Activated CD4-positive, alpha-beta T cell treated with anti-CD3 and anti-CD28 coated beads, Interleukin-2, amount 10 ng/mL, durations not matched to agents 7 days and 5 days (primary cell): ENCODE measurements around the gene FSTL4. TPM values are rescaled to one million over a fixed set of nuclear protein-coding genes. Genes with fewer than 3 reads are reported as not detected.

Experiments used
- CTCF ChIA-PET: fragments of 350-600 bp; sonication (Branson Sonifier 250); formaldehyde crosslinking; loops from one replicate; lab custom pipeline; 2021; ENCODE audit warnings: antibody characterized with exemption; lab: Charles Lee
- POLR2A ChIA-PET: fragments of 350-600 bp; sonication (Branson Sonifier 250); formaldehyde crosslinking; loops from one replicate; lab custom pipeline; 2021; ENCODE audit warnings: antibody characterized with exemption; lab: Charles Lee
- DNase-seq: peaks from one replicate; pipeline ENCODE4 v3.0.0-alpha.2; 2020
- H3K27ac Mint-ChIP-seq: one replicate; pipeline ENCODE4 v1.8.0; 2021; ENCODE audit warnings: mild to moderate bottlenecking, moderate library complexity, mixed read lengths
- H3K27me3 Mint-ChIP-seq: one replicate; pipeline ENCODE4 v1.8.0; 2021; ENCODE audit warnings: mixed read lengths
- H3K36me3 Mint-ChIP-seq: one replicate; pipeline ENCODE4 v1.8.0; 2021; ENCODE audit warnings: low read depth, mixed read lengths
- H3K4me1 Mint-ChIP-seq: one replicate; pipeline ENCODE4 v1.8.0; 2021; ENCODE audit warnings: mixed read lengths
- H3K4me3 Mint-ChIP-seq: one replicate; pipeline ENCODE4 v1.8.0; 2021; ENCODE audit warnings: mild to moderate bottlenecking, moderate library complexity, mixed read lengths
- H3K9me3 Mint-ChIP-seq: one replicate; pipeline ENCODE4 v1.8.0; 2021; ENCODE audit warnings: mixed read lengths
- total RNA-seq, 2 experiments: library from RNA; stranded (reverse); gene quantifications; one replicate each; pipeline ENCODE4 v1.2.3, GENCODE V29; 2021

Gene FSTL4
- total RNA-seq, 2 experiments from 2014 or later: not detected

DNA sequence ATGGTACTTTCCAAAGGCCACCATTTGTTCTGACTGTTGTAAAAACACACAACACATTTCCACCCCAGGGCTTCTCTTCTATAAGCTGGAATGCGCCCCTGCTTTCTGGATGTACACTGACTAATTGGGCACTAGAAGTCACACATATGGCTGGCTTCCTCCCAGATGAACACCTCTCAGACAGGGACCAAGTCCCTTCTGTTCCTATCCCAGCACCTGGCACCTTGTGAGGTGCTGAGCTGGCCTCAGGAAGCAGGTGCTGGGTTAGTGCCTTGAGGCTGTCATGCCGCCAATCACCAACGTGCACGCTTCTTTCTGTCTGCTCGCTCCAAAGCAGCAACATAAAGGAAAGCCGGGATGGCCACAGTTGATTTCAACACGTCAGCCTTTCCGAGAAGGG lies 93.2 kb downstream of the FSTL4 start:
- Mint-ChIP-seq H3K36me3 (no peaks in the 10 kb centered on the region), H3K9me3 (no peaks in the 10 kb centered on the region), H3K27ac (no peak overlapping the region), H3K4me3 (no peak overlapping the region), H3K4me1 (no peaks in the 10 kb centered on the region), H3K27me3 (peaks cover 19% of the 10 kb centered on the region)
- POLR2A ChIA-PET: no interaction called here
- CTCF ChIA-PET: interaction anchor here (0.9 to 1.4 kb wide), 3 partner anchors 9 to 14 kb away, joined by 3 read pairs; no protein-coding TSS in a partner anchor
- DNase-seq: no peak

DNA sequence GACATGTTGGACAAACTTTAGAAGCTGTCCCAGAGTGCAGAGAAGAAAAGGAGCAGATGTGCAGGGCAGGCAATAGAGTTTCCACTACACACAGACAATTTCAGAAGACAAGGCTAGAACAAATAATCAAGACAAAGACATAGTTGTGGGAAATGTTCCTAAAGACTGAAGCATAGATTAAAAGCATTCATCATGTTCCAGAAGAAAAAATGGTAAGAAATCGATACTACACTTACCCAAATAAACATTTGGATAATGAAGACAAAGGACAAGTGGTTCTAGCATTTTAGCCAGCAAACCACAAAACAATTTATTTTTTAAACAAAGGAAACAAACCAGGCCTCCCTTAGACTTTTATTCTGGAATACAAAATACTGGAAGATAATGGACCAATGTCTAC lies 97.9 kb downstream of the FSTL4 start:
- Mint-ChIP-seq H3K27ac (no peak overlapping the region), H3K27me3 (peaks cover 8% of the 10 kb centered on the region), H3K4me3 (no peak overlapping the region), H3K36me3 (no peaks in the 10 kb centered on the region), H3K9me3 (no peaks in the 10 kb centered on the region), H3K4me1 (peaks cover 2% of the 10 kb centered on the region)
- ChIA-PET POLR2A (no interaction called here), CTCF (interaction anchor here (0.8 kb wide), 1 partner anchor 10 kb away, joined by 3 read pairs; no protein-coding TSS in a partner anchor)
- no peak for DNase-seq

DNA sequence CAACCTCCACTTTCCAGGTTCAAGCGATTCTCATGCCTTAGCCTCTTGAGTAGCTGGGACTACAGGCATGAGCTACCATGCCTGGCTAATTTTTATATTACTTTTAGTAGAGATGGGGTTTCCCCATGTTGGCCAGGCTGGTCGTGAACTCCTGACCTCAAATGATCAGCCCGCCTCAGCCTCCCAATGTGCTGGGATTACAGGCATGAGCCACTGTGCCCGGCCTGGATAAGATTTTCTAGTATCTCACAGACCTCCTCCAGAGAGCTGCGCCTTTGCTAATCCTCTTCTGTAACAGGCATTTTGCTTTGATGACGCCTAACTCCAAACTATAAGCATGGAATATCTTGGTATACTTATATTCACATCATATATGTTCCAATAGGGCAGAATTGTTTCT lies 99.4 kb downstream of the FSTL4 start:
- H3K27me3 Mint-ChIP-seq: peaks cover 6% of the 10 kb centered on the region
- H3K4me3 Mint-ChIP-seq: no peak overlapping the region
- H3K4me1 Mint-ChIP-seq: peaks cover 8% of the 10 kb centered on the region
- DNase-seq: no peak
- CTCF ChIA-PET: no interaction called here
- H3K27ac Mint-ChIP-seq: no peak overlapping the region
- H3K9me3 Mint-ChIP-seq: no peaks in the 10 kb centered on the region
- no peaks in the 10 kb centered on the region for H3K36me3 Mint-ChIP-seq
- POLR2A ChIA-PET: no interaction called here

DNA sequence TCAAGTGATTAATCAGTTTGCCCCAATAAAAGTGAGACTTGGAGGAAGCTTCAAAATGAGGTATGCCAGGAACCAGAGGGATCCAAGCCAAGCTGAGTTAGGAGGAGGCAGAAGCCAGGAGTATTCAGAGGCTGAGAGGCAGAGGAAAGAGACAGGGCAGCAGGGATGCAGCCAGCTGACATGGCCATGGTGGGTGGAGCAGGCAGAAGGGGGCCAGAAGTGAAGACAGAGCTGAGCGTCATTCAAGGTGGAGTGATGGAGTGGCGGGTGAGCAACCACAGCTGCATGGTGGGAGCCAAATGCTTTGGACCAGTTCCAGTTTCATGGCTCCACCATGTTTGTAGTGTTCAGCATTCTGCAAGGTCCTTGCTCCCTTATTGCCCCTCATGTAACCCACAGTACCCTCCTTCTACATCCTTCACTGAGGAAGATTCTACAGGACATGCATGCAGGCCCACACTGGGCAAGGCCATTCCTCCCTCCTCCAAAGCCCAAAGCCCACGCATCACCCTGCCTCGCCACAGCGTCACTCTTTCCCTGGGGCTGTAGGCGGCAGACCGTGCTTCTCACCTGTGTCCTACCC lies 100.6 kb downstream of the FSTL4 start:
- Mint-ChIP-seq H3K27me3 (peaks cover 3% of the 10 kb centered on the region), H3K36me3 (no peaks in the 10 kb centered on the region), H3K27ac (no peak overlapping the region), H3K4me3 (no peak overlapping the region), H3K4me1 (peaks cover 8% of the 10 kb centered on the region), H3K9me3 (no peaks in the 10 kb centered on the region)
- POLR2A ChIA-PET: interaction anchor here (0.6 kb wide), 1 partner anchor 289 kb away, joined by 3 read pairs; no protein-coding TSS in a partner anchor
- no peak for DNase-seq
- CTCF ChIA-PET: interaction anchor here (1.9 kb wide), 1 partner anchor 36 kb away, joined by 4 read pairs; no protein-coding TSS in a partner anchor

DNA sequence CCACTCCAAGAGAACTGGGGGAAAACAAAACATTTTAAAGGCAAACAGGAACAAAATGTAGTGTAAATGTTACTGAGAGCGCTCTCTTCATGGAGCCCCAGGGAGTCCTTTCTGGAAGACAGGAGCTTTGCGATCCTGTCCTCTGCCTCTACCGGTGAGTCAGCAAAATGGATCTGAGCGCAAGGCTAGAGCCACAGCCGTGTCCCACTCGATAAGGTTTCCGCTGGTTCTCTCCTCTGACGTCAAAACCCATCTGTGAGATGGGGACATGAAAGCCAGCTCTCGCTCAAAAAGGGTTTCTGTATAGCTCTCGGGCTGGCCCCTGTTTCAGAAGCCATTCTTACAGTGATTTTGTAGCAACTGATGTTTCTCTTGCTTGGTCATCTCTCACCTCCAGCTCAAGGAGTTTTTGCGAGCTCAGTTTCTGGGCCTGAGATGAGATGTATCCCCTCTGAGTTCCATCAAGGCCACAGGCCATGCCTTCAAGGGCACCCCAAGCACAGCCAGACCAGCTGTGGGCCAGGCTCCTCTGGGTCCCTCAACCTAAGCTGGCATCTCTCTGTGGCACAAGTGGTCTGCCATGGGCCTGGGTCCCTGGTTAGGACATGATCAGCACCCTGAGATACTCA lies 101.6 kb downstream of the FSTL4 start:
- Mint-ChIP-seq H3K27me3 (peaks cover 3% of the 10 kb centered on the region), H3K9me3 (no peaks in the 10 kb centered on the region), H3K4me3 (no peak overlapping the region), H3K27ac (no peak overlapping the region), H3K36me3 (no peaks in the 10 kb centered on the region), H3K4me1 (peaks cover 8% of the 10 kb centered on the region)
- no peak for DNase-seq
- ChIA-PET CTCF (interaction anchor here (1.2 to 1.9 kb wide), 2 partner anchors 9 to 35 kb away, joined by 3 to 4 read pairs; no protein-coding TSS in a partner anchor), POLR2A (no interaction called here)

DNA sequence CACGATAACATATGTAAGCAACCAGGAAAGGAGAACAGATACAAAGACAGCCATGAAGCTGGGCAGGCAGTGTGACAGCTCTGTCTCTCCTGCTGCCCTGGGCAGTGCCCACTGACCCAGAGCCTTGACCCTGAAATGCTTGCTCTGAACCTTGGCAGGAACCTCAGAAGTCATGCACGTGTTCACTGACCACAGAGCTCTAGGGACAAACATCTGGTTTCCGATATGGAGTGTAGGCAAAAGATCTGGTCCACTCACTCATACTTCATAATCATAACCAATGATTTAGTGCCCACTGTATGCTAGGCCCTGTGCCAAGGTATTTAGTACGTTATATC lies 102.6 kb downstream of the FSTL4 start:
- ChIA-PET CTCF (interaction anchor here (0.6 to 1.2 kb wide), 2 partner anchors 10 to 398 kb away, joined by 3 read pairs; no protein-coding TSS in a partner anchor), POLR2A (no interaction called here)
- Mint-ChIP-seq H3K36me3 (no peaks in the 10 kb centered on the region), H3K4me3 (no peak overlapping the region), H3K27ac (no peak overlapping the region), H3K27me3 (peaks cover 4% of the 10 kb centered on the region), H3K9me3 (no peaks in the 10 kb centered on the region), H3K4me1 (peaks cover 8% of the 10 kb centered on the region)
- no peak for DNase-seq

DNA sequence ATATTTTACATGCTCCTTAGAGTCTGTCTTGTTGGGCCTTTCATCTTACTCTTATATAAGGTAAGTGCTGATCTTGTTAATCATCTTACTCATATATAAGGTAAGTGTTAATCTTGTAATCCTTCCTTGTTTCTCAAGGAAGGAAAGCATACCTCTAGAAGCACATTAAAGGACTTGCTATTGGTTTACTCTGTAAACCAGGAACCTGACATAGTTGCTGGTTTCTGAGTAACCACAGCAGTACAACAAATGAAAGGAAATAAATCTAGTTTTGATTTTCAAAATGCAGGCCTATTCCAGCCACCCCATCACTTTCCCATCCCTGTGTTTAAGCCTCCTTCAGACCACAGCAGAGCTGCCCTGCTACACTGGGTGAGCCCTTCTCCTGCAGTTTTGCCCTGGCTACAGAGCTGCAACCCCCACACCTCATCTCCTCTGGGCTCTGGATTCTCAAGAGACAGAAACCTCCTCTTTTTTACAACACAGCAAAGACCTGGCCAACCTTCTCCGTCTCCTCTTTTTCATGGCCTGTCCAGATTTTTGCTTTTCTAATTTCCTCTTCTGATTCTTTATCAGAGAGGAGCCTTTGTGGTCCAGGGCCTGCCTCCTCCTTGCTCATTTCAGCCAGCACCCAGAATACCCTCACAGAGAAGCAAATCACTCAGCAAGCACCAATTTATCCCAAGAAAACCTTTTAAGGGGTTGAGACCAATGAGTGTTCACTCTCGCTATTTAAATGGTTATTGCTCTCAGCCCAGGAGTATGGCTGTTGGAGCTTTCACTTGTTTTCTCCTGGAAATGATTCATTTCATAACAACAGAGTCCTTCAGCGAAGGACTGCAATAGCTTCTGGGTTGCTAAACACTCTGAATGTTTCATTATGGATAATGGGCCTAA lies 103.2 kb downstream of the FSTL4 start:
- POLR2A ChIA-PET: no interaction called here
- Mint-ChIP-seq H3K27me3 (peaks cover 4% of the 10 kb centered on the region), H3K4me3 (no peak overlapping the region), H3K9me3 (no peaks in the 10 kb centered on the region), H3K27ac (no peak overlapping the region), H3K4me1 (peaks cover 8% of the 10 kb centered on the region), H3K36me3 (no peaks in the 10 kb centered on the region)
- CTCF ChIA-PET: no interaction called here
- no peak for DNase-seq

DNA sequence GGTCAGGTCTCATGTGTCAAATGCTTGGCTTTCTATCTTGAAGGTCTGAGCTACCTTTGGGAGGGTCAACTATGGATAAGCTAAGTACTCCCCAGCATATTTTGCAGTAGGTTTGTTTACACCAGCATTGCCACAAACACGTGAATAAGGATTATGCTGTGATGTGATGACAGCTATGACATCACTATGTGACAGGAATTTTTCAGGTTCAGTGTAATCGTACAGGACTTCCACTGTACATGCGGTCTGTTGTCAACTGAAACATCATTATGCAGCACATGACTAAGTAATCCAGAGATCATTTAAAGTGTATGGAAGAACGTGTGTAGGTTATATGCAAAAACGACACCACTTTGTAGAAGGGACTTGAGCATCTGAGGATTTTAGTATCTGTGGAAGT lies 104.0 kb downstream of the FSTL4 start:
- ChIA-PET POLR2A (no interaction called here), CTCF (no interaction called here)
- Mint-ChIP-seq H3K27me3 (peaks cover 3% of the 10 kb centered on the region), H3K36me3 (no peaks in the 10 kb centered on the region), H3K4me1 (peaks cover 8% of the 10 kb centered on the region), H3K9me3 (no peaks in the 10 kb centered on the region), H3K4me3 (no peak overlapping the region), H3K27ac (no peak overlapping the region)
- DNase-seq: no peak

DNA sequence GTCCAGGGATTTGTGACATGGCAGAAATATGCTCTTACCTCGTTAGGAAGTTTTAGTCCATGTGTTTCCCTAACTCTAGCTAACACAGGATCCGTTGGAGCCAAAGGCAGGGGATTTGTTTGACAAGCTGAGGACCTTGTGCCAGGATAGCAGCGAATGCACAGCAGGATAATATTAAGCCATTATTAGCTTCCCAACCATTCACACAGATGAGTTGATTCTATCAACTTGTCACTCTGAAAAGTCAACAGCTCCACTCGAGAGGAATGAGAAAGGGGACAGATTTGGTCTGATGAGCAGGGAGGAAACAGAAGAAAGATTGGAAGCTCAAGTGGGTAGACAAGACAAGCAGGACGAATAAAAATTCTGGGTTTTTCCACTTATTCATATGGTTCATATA lies 106.2 kb downstream of the FSTL4 start:
- H3K9me3 Mint-ChIP-seq: no peaks in the 10 kb centered on the region
- no peaks in the 10 kb centered on the region for H3K36me3 Mint-ChIP-seq
- H3K4me1 Mint-ChIP-seq: peaks cover 8% of the 10 kb centered on the region
- no peak overlapping the region for H3K27ac Mint-ChIP-seq
- POLR2A ChIA-PET: no interaction called here
- no peak overlapping the region for H3K4me3 Mint-ChIP-seq
- no peak for DNase-seq
- CTCF ChIA-PET: no interaction called here
- peaks cover 3% of the 10 kb centered on the region for H3K27me3 Mint-ChIP-seq

DNA sequence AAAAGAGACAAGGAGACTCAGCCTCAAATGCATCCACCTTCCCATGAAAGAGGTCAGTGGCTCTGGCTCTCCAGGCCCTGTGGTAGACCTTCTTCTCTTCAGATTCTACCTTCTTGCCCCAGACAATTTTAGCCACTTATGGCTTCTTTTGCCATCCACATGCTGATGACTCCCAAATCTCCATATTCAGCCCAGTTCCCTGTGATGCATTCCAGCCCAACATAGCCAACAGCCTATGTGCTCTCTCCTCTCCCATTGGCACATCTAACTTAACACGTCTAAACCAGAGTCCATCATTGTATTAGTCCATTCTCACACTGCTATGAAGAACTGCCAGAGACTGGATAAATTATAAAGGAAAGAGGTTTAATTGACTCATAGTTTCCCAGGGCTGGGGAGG lies 108.8 kb downstream of the FSTL4 start:
- no peak for DNase-seq

DNA sequence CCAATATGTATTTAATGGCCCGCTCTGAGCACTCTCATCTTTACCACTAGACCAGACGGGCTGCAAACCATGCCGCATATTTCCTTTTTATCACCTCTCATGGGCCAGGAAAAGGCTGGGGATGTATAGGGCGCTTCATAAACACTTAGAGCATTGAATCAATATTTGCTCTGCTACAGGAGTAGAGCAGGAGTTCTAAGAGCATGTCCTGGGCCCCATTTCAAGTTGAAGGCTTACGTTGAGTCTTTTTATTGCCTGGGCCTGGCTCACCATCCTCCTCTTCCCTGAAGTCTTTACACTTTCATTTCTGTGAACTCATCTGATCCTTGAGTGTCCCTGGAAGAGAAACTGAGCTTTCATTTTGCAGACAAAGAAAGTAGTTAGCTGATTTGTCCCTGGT lies 112.4 kb downstream of the FSTL4 start:
- Mint-ChIP-seq H3K9me3 (no peaks in the 10 kb centered on the region), H3K4me3 (no peak overlapping the region), H3K36me3 (no peaks in the 10 kb centered on the region), H3K27me3 (peaks cover 8% of the 10 kb centered on the region), H3K4me1 (no peaks in the 10 kb centered on the region), H3K27ac (no peak overlapping the region)
- ChIA-PET POLR2A (no interaction called here), CTCF (no interaction called here)
- no peak for DNase-seq

More for the DNA sequence above, 108.8 kb downstream of the FSTL4 start:
- H3K4me1 Mint-ChIP-seq: no peaks in the 10 kb centered on the region
- H3K9me3 Mint-ChIP-seq: no peaks in the 10 kb centered on the region
- POLR2A ChIA-PET: no interaction called here
- peaks cover 8% of the 10 kb centered on the region for H3K27me3 Mint-ChIP-seq
- no peak overlapping the region for H3K27ac Mint-ChIP-seq
- no peaks in the 10 kb centered on the region for H3K36me3 Mint-ChIP-seq
- CTCF ChIA-PET: no interaction called here
- no peak overlapping the region for H3K4me3 Mint-ChIP-seq

DNA sequence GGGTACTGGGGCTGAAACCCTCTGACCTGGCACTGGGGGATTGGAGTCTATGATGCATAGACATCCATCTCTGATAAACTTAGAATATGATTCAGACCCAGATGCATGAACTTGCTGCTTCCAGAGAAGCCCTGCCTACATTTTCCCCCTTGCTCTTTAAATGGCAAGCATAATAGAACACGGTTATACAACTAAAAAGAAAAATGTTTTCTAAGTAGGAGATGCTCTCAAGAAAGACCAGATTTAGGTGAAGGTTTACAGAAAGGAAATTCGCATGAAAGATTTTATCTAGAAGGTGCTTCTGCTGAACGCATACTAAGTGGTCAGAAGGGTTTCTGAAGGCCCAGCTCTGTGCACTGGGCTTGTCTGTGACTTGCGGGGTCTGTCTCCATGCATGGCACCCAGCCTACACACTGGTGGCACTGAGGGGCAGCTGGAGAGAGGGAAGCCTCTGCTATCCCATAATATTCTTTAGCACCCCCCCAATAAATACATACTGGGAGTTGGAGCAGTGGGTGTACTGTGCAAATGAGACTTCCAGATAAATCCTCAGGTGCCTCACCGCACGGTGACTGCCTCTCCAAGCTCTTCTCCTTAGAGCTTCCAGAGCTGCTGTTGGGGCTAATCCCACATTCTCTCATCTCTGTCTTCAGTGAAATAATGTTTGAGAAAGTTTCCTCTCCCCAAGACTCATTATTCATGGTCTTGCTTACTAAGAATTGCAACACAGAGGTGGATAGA lies 114.6 kb downstream of the FSTL4 start:
- Mint-ChIP-seq H3K27ac (no peak overlapping the region), H3K4me3 (no peak overlapping the region), H3K36me3 (no peaks in the 10 kb centered on the region), H3K27me3 (peaks cover 5% of the 10 kb centered on the region), H3K4me1 (no peaks in the 10 kb centered on the region), H3K9me3 (no peaks in the 10 kb centered on the region)
- ChIA-PET CTCF (interaction anchor here (0.6 kb wide), 1 partner anchor 536 kb away, joined by 3 read pairs; no protein-coding TSS in a partner anchor), POLR2A (no interaction called here)
- no peak for DNase-seq
